Mucosa of descending colon (tissue), 3 donors: Measurements from ENCODE around the gene FRMD3. TPM values are rescaled to one million over a fixed set of nuclear protein-coding genes. Genes with fewer than 3 reads are reported as not detected.

Experiments
- ATAC-seq: fragments of 200-7000 bp; cut with Tn5 transposase; one replicate; pipeline ENCODE4 v1.9.1; 2020; ENCODE audit warnings: mild to moderate bottlenecking, moderate library complexity
- DNase-seq, 3 donors: peaks; one replicate each; pipeline ENCODE4 v3.0.0-alpha.2; 2020
- H3K36me3 ChIP-seq: fragments of 200-600 bp; one replicate; pipeline ENCODE4 v1.8.0; 2021; ENCODE audit warnings: low read depth, mild to moderate bottlenecking
- H3K4me1 ChIP-seq: fragments of 200-600 bp; one replicate; pipeline ENCODE4 v1.8.0; 2021; ENCODE audit warnings: low read depth, mild to moderate bottlenecking
- H3K4me3 ChIP-seq: fragments of 200-600 bp; one replicate; pipeline ENCODE4 v1.8.0; 2021; ENCODE audit warnings: mild to moderate bottlenecking
- H3K9me3 ChIP-seq: fragments of 200-600 bp; one replicate; pipeline ENCODE4 v1.8.0; 2021; ENCODE audit warnings: mild to moderate bottlenecking
- CTCF ChIP-seq: fragments of 200-600 bp; IDR thresholded peaks from one replicate; pipeline ENCODE4 v1.8.0; 2022; ENCODE audit warnings: antibody characterized with exemption, mild to moderate bottlenecking
- intact Hi-C, 2 donors: fragments of 100-400 bp; cut with DNase I in 1 of 2; cut with micrococcal nuclease in 1 of 2; formaldehyde crosslinking; loops; one replicate each; pipeline versions ENCODE4 v1.11.0 to v1.11.1; 2022; cut with DNase I, micrococcal nuclease
- total RNA-seq, 3 donors: library from RNA; stranded (reverse); fragmentation: NEBNext Ultra II Directional in 2 of 3; extraction: Animal tissue kit (Norgen Biotek cat#: 25700) in 2 of 3; gene quantifications; one replicate each; pipeline versions ENCODE4 v1.2.1 to v1.2.4, GENCODE V29; 2021 to 2023
- donor health status: DM: no; HTN: no; CAD: no; lungs with moderate emphysema.
- donor health status: DM: no; HTN: no; CAD: no.
- donor health status: DM: no; HTN: yes; CAD: no.

The FRMD3 gene
- total RNA-seq, 3 donors from 2014 or later: 12.2 to 27.4 (median 25.0) TPM

DNA sequence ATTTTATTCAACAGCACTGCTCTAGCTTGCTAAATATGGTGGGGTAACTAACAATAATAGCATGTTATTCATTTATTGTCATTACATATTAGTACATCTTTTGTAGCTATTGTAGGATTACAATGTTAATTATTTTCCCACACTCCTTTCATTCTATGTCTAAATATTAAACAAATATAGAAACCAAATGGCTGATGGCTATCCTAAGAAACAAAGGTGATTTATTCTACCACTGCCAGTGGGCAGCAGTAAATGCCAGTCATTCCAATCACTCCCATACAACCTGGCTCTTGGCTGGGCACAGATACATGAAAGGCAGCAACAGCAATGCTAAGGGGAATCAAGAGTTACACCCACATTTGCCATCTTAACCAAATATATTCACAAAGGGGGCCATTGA is 84.1 kb downstream of the FRMD3 start:
- H3K36me3 ChIP-seq: no peaks in the 10 kb centered on the region
- no peak for ATAC-seq
- peaks cover 6% of the 10 kb centered on the region for H3K4me1 ChIP-seq
- no peak for DNase-seq
- intact Hi-C loops: no loop called here
- no peak overlapping the region for H3K4me3 ChIP-seq
- no peaks in the 10 kb centered on the region for H3K9me3 ChIP-seq
- TF ChIP-seq CTCF: no peak

DNA sequence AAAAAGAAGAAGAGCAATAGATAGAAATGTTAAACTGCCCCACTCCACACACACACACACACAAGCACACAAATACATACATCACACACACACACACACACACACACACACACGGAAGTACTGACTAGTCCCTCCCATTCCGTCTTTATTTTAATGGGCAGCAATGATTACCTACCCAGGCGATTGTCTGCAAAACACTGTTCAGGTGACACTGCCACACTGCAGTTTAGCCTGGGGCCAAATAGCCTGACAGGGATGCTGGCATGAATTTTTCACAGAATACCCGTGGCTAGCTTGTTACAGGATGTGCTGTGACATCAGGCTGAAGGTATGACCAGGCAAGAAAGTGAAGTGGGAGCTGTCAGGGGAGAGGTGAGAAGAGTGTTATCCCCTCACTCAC is 86.9 kb downstream of the FRMD3 start:
- Histone ChIP-seq H3K4me3 (no peak overlapping the region), H3K9me3 (no peaks in the 10 kb centered on the region), H3K4me1 (peaks cover 2% of the 10 kb centered on the region), H3K36me3 (no peaks in the 10 kb centered on the region)
- no peak for TF ChIP-seq CTCF
- ATAC-seq (peak; percentile 80), DNase-seq (no peak)
- intact Hi-C loops: no loop called here

DNA sequence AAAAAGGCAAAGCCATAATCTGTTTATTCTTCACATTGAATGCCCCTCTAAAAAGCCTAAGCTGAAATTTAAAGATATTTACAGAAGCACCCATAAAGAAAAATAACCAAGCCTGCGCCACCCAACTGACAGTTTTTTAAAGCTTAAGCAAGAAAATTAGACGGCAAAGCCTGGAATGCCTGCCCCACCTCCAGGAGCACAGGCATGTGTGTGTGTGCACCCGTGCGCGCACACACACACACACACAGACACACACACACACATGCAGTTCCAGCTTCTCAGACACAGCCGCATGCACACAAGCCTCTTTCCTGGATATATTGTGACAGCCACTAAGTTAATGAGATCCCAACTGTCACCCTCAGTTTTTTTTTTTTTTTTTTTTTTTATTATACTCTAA is 88.2 kb downstream of the FRMD3 start:
- H3K36me3 ChIP-seq: no peaks in the 10 kb centered on the region
- H3K9me3 ChIP-seq: no peaks in the 10 kb centered on the region
- TF ChIP-seq CTCF: no peak
- H3K4me1 ChIP-seq: peaks cover 2% of the 10 kb centered on the region
- DNase-seq: no peak
- no peak overlapping the region for H3K4me3 ChIP-seq
- intact Hi-C loops: no loop called here
- peak; percentile 32 for ATAC-seq

DNA sequence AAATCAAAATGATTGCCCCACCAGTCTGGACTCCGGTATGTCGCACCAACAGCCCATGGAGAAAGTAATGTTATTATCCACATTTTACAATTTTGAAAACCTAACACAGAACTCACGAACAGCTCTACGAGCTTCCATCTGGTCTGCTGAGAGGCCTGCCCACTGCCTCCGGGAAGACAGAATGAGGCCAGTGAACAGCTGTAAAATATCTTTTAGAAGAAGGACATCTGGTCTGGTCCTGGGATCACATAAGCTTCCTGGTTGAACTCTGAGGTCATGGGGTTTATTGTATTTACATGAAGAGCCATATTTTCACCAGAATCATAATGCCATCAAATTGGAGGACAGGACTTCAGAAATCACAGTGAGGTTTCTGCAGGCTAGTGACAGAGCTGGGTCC is 89.0 kb downstream of the FRMD3 start:
- no peak for DNase-seq
- no peaks in the 10 kb centered on the region for H3K9me3 ChIP-seq
- ATAC-seq: peak; percentile 85
- H3K36me3 ChIP-seq: no peaks in the 10 kb centered on the region
- no peak overlapping the region for H3K4me3 ChIP-seq
- no peak for TF ChIP-seq CTCF
- intact Hi-C loops: no loop called here
- peaks cover 2% of the 10 kb centered on the region for H3K4me1 ChIP-seq

DNA sequence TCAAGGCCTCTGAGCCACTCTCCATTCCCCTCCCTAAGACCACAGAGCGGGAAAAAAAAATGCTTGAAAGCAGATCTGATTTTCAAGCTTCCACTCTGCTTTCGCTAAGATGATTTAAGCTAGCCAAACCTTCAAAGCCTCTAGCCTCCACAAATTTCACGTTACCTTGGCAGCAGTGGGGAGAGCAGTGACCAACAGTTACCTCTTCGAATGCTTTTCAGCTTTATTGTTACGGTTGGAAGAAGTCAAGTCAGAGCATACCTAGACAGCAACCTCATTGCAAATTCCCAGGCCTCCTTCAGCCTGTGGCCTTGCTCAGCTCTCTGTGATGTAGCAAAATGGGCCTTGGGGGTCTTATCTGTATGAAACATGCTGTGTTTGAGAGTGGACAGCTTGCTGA is 89.6 kb downstream of the FRMD3 start:
- no peak for TF ChIP-seq CTCF
- no peak overlapping the region for H3K4me3 ChIP-seq
- ATAC-seq (no peak), DNase-seq (no peak)
- peaks cover 2% of the 10 kb centered on the region for H3K4me1 ChIP-seq
- intact Hi-C loops: no loop called here
- H3K9me3 ChIP-seq: no peaks in the 10 kb centered on the region
- no peaks in the 10 kb centered on the region for H3K36me3 ChIP-seq

GRCh38 chr9:83447351-83447750 is 90.8 kb downstream of the FRMD3 start:
- H3K9me3 ChIP-seq: no peaks in the 10 kb centered on the region
- H3K36me3 ChIP-seq: no peaks in the 10 kb centered on the region
- DNase-seq (no peak), ATAC-seq (no peak)
- H3K4me1 ChIP-seq: peaks cover 2% of the 10 kb centered on the region
- intact Hi-C loops: no loop called here
- no peak for TF ChIP-seq CTCF
- H3K4me3 ChIP-seq: no peak overlapping the region
